HG03108 (cell line): ENCODE measurements around the gene CADM1.
A peak's percentile ranks its signal among the peaks of the same experiment; 100 is the strongest.

ENCODE experiments used
- ATAC-seq: cut with Tn5 transposase; IDR thresholded peaks from one replicate; pipeline ENCODE4 v1.9.1; 2021; ENCODE audit warnings: moderate library complexity; ENCODE audit not compliant: unreplicated experiment

The CADM1 gene

GRCh38 chr11:115132436-115133228 lies 371.6 kb downstream of the CADM1 start:
- no peak for ATAC-seq

- no peak for ATAC-seq
These were observed 374.5 kb downstream of the CADM1 start for GRCh38 chr11:115129473-115130289.

- no peak for ATAC-seq
These were observed 376.0 kb downstream of the CADM1 start for GRCh38 chr11:115128226-115128625.

GRCh38 chr11:115127790-115128189 lies 376.4 kb downstream of the CADM1 start:
- no peak for ATAC-seq

GRCh38 chr11:115126515-115127208 lies 377.6 kb downstream of the CADM1 start:
- peak; percentile 71 for ATAC-seq

GRCh38 chr11:115126092-115126491 lies 378.1 kb downstream of the CADM1 start:
- peak; percentile 20 for ATAC-seq

GRCh38 chr11:115124786-115125185 lies 379.4 kb downstream of the CADM1 start:
- ATAC-seq, result no peak

GRCh38 chr11:115123641-115124040 lies 380.6 kb downstream of the CADM1 start:
- ATAC-seq, result no peak

- no peak for ATAC-seq
These were observed 381.9 kb downstream of the CADM1 start for GRCh38 chr11:115122274-115122673.
